ENCODE results near the gene GCN1. TPM values are rescaled to one million over a fixed set of nuclear protein-coding genes. Genes with fewer than 3 reads are reported as not detected.

The GCN1 gene
- total RNA-seq, 1 donor from 2014 or later, result 134 TPM

DNA sequence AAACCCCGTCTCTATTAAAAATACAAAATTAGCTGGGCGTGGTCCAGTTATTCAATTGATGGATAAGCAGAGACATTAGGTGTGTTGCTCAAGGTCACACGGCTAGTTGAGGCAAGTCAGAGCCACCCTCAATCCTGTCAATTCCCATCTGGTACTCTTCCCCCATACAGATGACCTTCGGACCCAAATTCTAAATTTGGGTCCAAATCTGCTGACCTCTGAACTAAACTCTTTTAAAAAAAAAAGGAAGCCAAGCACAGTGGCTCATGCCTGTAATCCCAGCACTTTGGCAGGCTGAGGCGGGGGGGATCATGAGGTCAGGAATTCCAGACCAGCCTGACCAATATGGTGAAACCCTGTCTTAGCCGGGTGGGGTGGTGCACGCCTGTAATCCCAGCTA lies 23.9 kb downstream of the GCN1 start:
- H3K9me3 Mint-ChIP-seq, result no peaks in the 10 kb centered on the region
- H3K27me3 Mint-ChIP-seq (ENCODE audit: low read depth), result no peaks in the 10 kb centered on the region

DNA sequence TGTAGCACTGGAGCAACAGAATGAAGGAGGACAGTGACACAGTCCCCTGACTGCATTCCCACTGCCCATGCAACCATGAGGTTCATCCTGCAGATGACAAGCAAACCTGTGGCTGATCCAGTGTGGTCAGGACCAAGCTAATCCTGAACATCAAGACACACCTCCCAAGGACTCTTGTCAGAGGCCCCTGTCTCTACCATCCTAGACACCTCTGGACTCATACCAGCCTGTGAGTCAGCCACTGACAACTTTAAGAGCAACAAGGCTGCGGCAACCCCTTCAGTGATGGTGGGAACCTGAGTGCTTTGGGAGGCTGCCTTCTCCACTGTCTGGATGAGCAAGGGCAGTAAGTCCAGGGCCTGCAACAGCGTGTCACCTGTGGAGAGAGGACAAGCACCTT lies 24.6 kb downstream of the GCN1 start:
- Mint-ChIP-seq H3K4me1 (no peaks in the 10 kb centered on the region), H3K27ac (no peak overlapping the region), H3K9me3 (no peaks in the 10 kb centered on the region), H3K4me3 (no peak overlapping the region), H3K27me3 (ENCODE audit: low read depth) (no peaks in the 10 kb centered on the region), H3K36me3 (peaks cover 31% of the 10 kb centered on the region)
- no peak for TF ChIP-seq CTCF (IDR thresholded peaks at IDR 0.05; ENCODE audit: unreplicated experiment)
- no peak for DNase-seq (ENCODE audit: low spot score in 2 of 2, unreplicated experiment in 2 of 2)

More for the DNA sequence above, 23.9 kb downstream of the GCN1 start:
- no peak for TF ChIP-seq CTCF (IDR thresholded peaks at IDR 0.05; ENCODE audit: unreplicated experiment)
- peaks cover 37% of the 10 kb centered on the region for H3K36me3 Mint-ChIP-seq
- DNase-seq (ENCODE audit: low spot score in 2 of 2, unreplicated experiment in 2 of 2), result no peak
- H3K27ac Mint-ChIP-seq, result no peak overlapping the region
- no peak overlapping the region for H3K4me3 Mint-ChIP-seq
- no peaks in the 10 kb centered on the region for H3K4me1 Mint-ChIP-seq

GRCh38 chr12:120168337-120168736 lies 26.2 kb downstream of the GCN1 start:
- Mint-ChIP-seq H3K27me3 (ENCODE audit: low read depth) (no peaks in the 10 kb centered on the region), H3K36me3 (peaks cover 27% of the 10 kb centered on the region), H3K4me3 (no peak overlapping the region), H3K9me3 (no peaks in the 10 kb centered on the region), H3K27ac (no peak overlapping the region), H3K4me1 (no peaks in the 10 kb centered on the region)
- TF ChIP-seq CTCF (IDR thresholded peaks at IDR 0.05; ENCODE audit: unreplicated experiment), result no peak
- no peak for DNase-seq (ENCODE audit: low spot score in 2 of 2, unreplicated experiment in 2 of 2)

- no peaks in the 10 kb centered on the region for H3K4me1 Mint-ChIP-seq
- no peak for TF ChIP-seq CTCF (IDR thresholded peaks at IDR 0.05; ENCODE audit: unreplicated experiment)
- no peaks in the 10 kb centered on the region for H3K27me3 Mint-ChIP-seq (ENCODE audit: low read depth)
- DNase-seq (ENCODE audit: low spot score in 2 of 2, unreplicated experiment in 2 of 2), result no peak
- peaks cover 27% of the 10 kb centered on the region for H3K36me3 Mint-ChIP-seq
- no peak overlapping the region for H3K4me3 Mint-ChIP-seq
- H3K9me3 Mint-ChIP-seq, result no peaks in the 10 kb centered on the region
- H3K27ac Mint-ChIP-seq, result no peak overlapping the region
Observed at GRCh38 chr12:120167529-120168095, 26.9 kb downstream of the GCN1 start.

DNA sequence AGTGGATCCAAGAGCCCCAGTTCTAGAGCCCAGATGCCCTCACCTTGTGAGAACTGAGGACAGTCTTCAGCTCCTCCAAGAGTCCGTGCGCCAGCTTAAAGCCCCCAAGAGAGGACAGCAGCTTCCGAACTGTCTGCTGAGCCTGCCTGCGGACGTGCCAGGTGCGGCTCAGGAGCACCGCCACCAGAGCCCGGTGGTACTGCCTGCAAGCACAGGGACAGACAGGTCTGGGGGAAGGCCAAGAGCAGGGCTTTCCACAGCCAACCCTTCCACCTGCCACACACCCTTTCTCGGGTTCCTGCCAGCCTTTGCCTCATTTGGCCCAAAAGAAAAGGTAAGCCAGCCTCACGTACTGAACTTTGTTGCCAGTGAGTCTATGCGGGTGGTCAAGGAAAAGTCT lies 30.2 kb downstream of the GCN1 start:
- H3K4me1 Mint-ChIP-seq, result no peaks in the 10 kb centered on the region
- peaks cover 43% of the 10 kb centered on the region for H3K36me3 Mint-ChIP-seq
- no peak for DNase-seq (ENCODE audit: low spot score in 2 of 2, unreplicated experiment in 2 of 2)
- no peaks in the 10 kb centered on the region for H3K9me3 Mint-ChIP-seq
- TF ChIP-seq CTCF (IDR thresholded peaks at IDR 0.05; ENCODE audit: unreplicated experiment), result no peak
- no peaks in the 10 kb centered on the region for H3K27me3 Mint-ChIP-seq (ENCODE audit: low read depth)
- no peak overlapping the region for H3K27ac Mint-ChIP-seq
- H3K4me3 Mint-ChIP-seq, result no peak overlapping the region

DNA sequence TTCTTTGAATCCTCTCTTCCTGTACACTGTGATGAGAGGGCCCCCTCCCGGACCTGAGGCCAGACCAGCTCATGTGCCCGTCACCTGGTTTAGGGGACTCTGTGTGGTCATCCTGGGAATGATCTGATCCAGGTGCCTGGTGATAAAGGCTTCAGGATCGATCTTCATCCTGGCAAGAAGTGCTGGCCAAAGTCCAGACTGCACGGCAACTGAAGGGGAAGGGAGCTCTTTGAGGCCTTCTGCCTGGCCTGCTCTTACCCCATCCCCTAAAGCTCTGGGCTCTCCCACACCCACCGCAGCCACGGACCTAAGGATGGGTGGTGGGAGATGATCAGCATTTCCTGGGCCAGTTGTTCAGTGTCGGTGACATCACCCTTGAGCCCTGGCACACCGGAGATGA lies 31.8 kb downstream of the GCN1 start:
- H3K4me3 Mint-ChIP-seq, result no peak overlapping the region
- H3K9me3 Mint-ChIP-seq, result no peaks in the 10 kb centered on the region
- TF ChIP-seq CTCF (IDR thresholded peaks at IDR 0.05; ENCODE audit: unreplicated experiment), result no peak
- no peak for DNase-seq (ENCODE audit: low spot score in 2 of 2, unreplicated experiment in 2 of 2)
- no peaks in the 10 kb centered on the region for H3K4me1 Mint-ChIP-seq
- H3K36me3 Mint-ChIP-seq, result peaks cover 43% of the 10 kb centered on the region
- no peak overlapping the region for H3K27ac Mint-ChIP-seq
- no peaks in the 10 kb centered on the region for H3K27me3 Mint-ChIP-seq (ENCODE audit: low read depth)
